ENCODE data around the gene ADGRL1. TPM values are rescaled to one million over a fixed set of nuclear protein-coding genes. Genes with fewer than 3 reads are reported as not detected.
A peak's percentile ranks its signal among the peaks of the same experiment; 100 is the strongest.
"Not testable (repeated sequence)": the region's sequence is repeated elsewhere in the genome, so short reads cannot be mapped to it uniquely, and the experiment has no call there.

The ADGRL1 gene
- total and polyA plus RNA-seq, 2 of the 8 experiments (the other 6 are each of a cell fraction or from before 2014, with no cell fraction given), result 95.6 to 112 TPM

DNA sequence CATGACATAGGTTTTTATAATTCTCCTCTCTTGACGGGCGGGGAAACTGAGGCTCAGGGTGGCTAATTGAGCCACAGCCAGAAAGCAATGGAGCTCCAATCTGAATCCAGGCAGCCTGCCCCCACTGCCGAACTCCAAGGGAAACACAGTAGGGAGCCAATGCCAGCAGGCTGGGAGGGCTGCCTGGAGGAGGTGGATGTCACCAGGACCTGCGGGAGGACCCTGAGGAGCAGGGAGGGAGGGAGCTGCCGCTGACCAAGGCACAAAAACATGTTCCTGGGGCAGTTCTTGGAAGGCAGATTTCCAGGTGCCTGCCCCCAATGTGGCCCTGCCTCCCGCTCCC is 41.2 kb upstream of the ADGRL1 start:
- not testable (repeated sequence) for H3K23me2 ChIP-seq (ENCODE audit: low read depth, low read length); H2BK15ac ChIP-seq (ENCODE audit: low read length); H4K8ac ChIP-seq (ENCODE audit: extremely low read depth, insufficient read depth, low read length); H2BK12ac ChIP-seq (ENCODE audit: low read depth, low read length); H2BK20ac ChIP-seq (ENCODE audit: low read length); H4K91ac ChIP-seq (replicated peaks; ENCODE audit: insufficient read length, low read length); H3K27me3 ChIP-seq (replicated peaks in 1 of 4; ENCODE audit: control insufficient read depth in 3 of 4, extremely low read depth in 1 of 4, insufficient read depth in 3 of 4, low read length in 3 of 4); H3K23ac ChIP-seq (ENCODE audit: insufficient read length); H2AFZ ChIP-seq (ENCODE audit: low read length); H4K20me1 ChIP-seq (replicated peaks in 1 of 2; ENCODE audit: control insufficient read depth in 1 of 2, insufficient read depth in 2 of 2, low read length in 2 of 2); FAIRE-seq; DNase-seq (ENCODE audit: low read depth in 1 of 2, low spot score in 2 of 2); H3K79me1 ChIP-seq (ENCODE audit: low read depth, low read length); H2BK120ac ChIP-seq (replicated peaks; ENCODE audit: low read depth, low read length); H3K14ac ChIP-seq (ENCODE audit: insufficient read length); H3K4me1 ChIP-seq (replicated peaks in 1 of 4; ENCODE audit: control insufficient read depth in 3 of 4, insufficient read depth in 4 of 4, low read length in 3 of 4); H3K9me3 ChIP-seq (ENCODE audit: insufficient read depth in 2 of 2, low read depth in 1 of 2, low read length in 1 of 2); H3K56ac ChIP-seq (replicated peaks; ENCODE audit: insufficient read length, low read depth, low read length); H3K9ac ChIP-seq (replicated peaks in 1 of 4; ENCODE audit: extremely low read depth in 1 of 4, low read depth in 3 of 4, low read length in 3 of 4); H3K79me2 ChIP-seq (ENCODE audit: control insufficient read depth in 1 of 2, insufficient read depth in 2 of 2, low read length in 2 of 2); H2AK5ac ChIP-seq (ENCODE audit: low read depth, low read length); H3K36me3 ChIP-seq (ENCODE audit: control insufficient read depth in 2 of 4, insufficient read depth in 4 of 4, low read length in 3 of 4); H3K4ac ChIP-seq (replicated peaks; ENCODE audit: insufficient read length, low read depth, low read length)
- CTCF ChIA-PET (ENCODE audit: partially characterized antibody), result interaction anchor here (0.6 to 1.4 kb wide), 4 partner anchors 26 to 1876 kb away, joined by 3 to 5 read pairs (median 4); no protein-coding TSS in a partner anchor
- Histone ChIP-seq H4K5ac (ENCODE audit: insufficient read length, low read depth, low read length) (peak overlapping the region; percentile 80), H3K27ac (ENCODE audit: low read depth, low read length) (peak overlapping the region; percentile 53; the same call in 1 of the 2 replicates), H3K4me2 (ENCODE audit: insufficient read depth in 1 of 2, low read depth in 2 of 2, low read length in 2 of 2) (peak overlapping the region; percentile 33 to 81; a peak in 2 of 4 replicates), H3K4me3 (ENCODE audit: extremely low read depth in 1 of 4, insufficient read depth in 2 of 4, low read depth in 3 of 4, low read length in 4 of 4) (peak overlapping the region in 1 of 4 experiments; percentile 59; a peak in 2 of 8 replicates), H2BK5ac (ENCODE audit: low read depth, low read length) (peak overlapping the region; percentile 78; the same call in 1 of the 2 replicates), H3K18ac (ENCODE audit: extremely low read depth, low read length) (peak overlapping the region; percentile 62; the same call in 1 of the 2 replicates)
- peak; percentile 42; the same call in 1 of the 2 replicates for TF ChIP-seq MAX (IDR thresholded peaks at IDR 0.05)
- peak in 1 of 2 experiments; percentile 20; a peak in 1 of 4 replicates for TF ChIP-seq RAD21 (IDR thresholded peaks at IDR 0.05 in 1 of 2, conservative IDR thresholded peaks at IDR 0.05 in 1 of 2; ENCODE audit: low read depth in 2 of 2, low read length in 2 of 2)
- peak; percentile 55; the same call in 1 of the 2 replicates for TF ChIP-seq KDM1A (IDR thresholded peaks at IDR 0.05; ENCODE audit: borderline replicate concordance, low read length)
- WGBS, 2 experiments (ENCODE audit: extremely low coverage in 1 of 2, insufficient coverage in 1 of 2, insufficient read length in 1 of 2, insufficient replicate concordance in 2 of 2, low coverage in 1 of 2, low lambda C conversion rate in 2 of 2, missing lambda C conversion rate in 1 of 2), result 11% methylated on average over 6 of the region's 6 CpGs; no CpG with 5 or more reads in 1 of the 2 experiments
- POLR2A ChIA-PET (ENCODE audit: partially characterized antibody), result interaction anchor here (0.6 to 1.7 kb wide), 9 partner anchors 10 to 281 kb away, joined by 3 to 8 read pairs (median 4); no protein-coding TSS in a partner anchor
